GM12878 (cell line): ENCODE measurements around the gene MRPL27. TPM values are rescaled to one million over a fixed set of nuclear protein-coding genes. Genes with fewer than 3 reads are reported as not detected.

Experiments
- ATAC-seq: fragments of 200-7000 bp; cut with Tn5 transposase; 3 replicates; pipeline ENCODE4 v1.9.1; 2020; ENCODE audit warnings: mild to moderate bottlenecking, moderate library complexity
- BruUV-seq: library from RNA; stranded (reverse); fragments of 400-500 nt; replicated peaks from 2 replicates; lab custom pipeline; 2021; lab: Mats Ljungman, UMichigan
- CTCF ChIA-PET: fragments of 300-600 bp; sonication (Branson Sonifier 250); formaldehyde crosslinking; extraction: SDS; loops from one replicate; lab custom pipeline; 2021; ENCODE audit warnings: inconsistent platforms; lab: Yijun Ruan, JAX
- POLR2A ChIA-PET: fragments of 350-600 bp; formaldehyde crosslinking; extraction: SDS; loops from one replicate; lab custom pipeline; 2021; ENCODE audit warnings: inconsistent platforms; lab: Charles Lee
- RAD21 ChIA-PET: fragments of 300-600 bp; sonication (Branson Sonifier 250); formaldehyde crosslinking; loops from one replicate; lab custom pipeline; 2023; ENCODE audit warnings: antibody characterized with exemption; ENCODE audit not compliant: unreplicated experiment; lab: Charles Lee
- SMC1A ChIA-PET: fragments of 300-600 bp; sonication (Branson Sonifier 250); formaldehyde crosslinking; loops from one replicate; lab custom pipeline; 2023; ENCODE audit not compliant: unreplicated experiment, uncharacterized antibody; lab: Charles Lee
- DNase-seq: peaks from one replicate; pipeline ENCODE4 v3.0.0-alpha.2; 2011; ENCODE audit warnings: low read depth, low spot score
- FAIRE-seq: peaks from 3 replicates; lab custom pipeline; 2011; peaks lifted over from hg19 to GRCh38; lab: Jason Lieb, UNC
- H2AFZ ChIP-seq: 2 replicates; pipeline ENCODE4 v1.6.0; 2011; ENCODE audit warnings: low read depth, low read length, control low read depth; ENCODE audit not compliant: control insufficient read depth
- H3K27ac ChIP-seq: 2 replicates; pipeline ENCODE4 v1.5.1; 2011; ENCODE audit warnings: control low read depth; ENCODE audit not compliant: control insufficient read depth, insufficient read depth
- H3K27me3 ChIP-seq, 2 experiments: replicated peaks in 1 of 2; 2 replicates each; pipeline versions ENCODE4 v1.6.0 to v1.6.1; 2011; ENCODE audit warnings: low read length in 1 of 2; ENCODE audit not compliant: control insufficient read depth in 2 of 2, insufficient read depth in 2 of 2
- H3K36me3 ChIP-seq, 2 experiments: 2 replicates each; pipeline ENCODE4 v1.5.1; 2011; ENCODE audit warnings: low read length in 1 of 2; ENCODE audit not compliant: control insufficient read depth in 2 of 2, insufficient read depth in 2 of 2
- H3K4me1 ChIP-seq: 2 replicates; pipeline ENCODE4 v1.6.1; 2011; ENCODE audit warnings: mild to moderate bottlenecking, low read length, moderate library complexity, mixed read lengths; ENCODE audit not compliant: control insufficient read depth, insufficient read depth
- H3K4me2 ChIP-seq: 2 replicates; pipeline ENCODE4 v1.6.0; 2011; ENCODE audit warnings: control low read depth; ENCODE audit not compliant: control insufficient read depth, insufficient read depth
- H3K4me3 ChIP-seq: fragments of 200-600 bp; sonication (generic); 2 replicates; pipeline ENCODE4 v1.5.1; 2016
- H3K79me2 ChIP-seq: 2 replicates; pipeline ENCODE4 v1.6.0; 2011; ENCODE audit warnings: low read length; ENCODE audit not compliant: control insufficient read depth, insufficient read depth
- H3K9ac ChIP-seq: 2 replicates; pipeline ENCODE4 v1.8.0; 2011; ENCODE audit warnings: low read length, control low read depth, mixed read lengths; ENCODE audit not compliant: control insufficient read depth, insufficient read depth
- H3K9me3 ChIP-seq: replicated peaks from 3 replicates; pipeline ENCODE4 v1.5.1; 2011; ENCODE audit warnings: mild to moderate bottlenecking, low read length; ENCODE audit not compliant: control insufficient read depth, insufficient read depth
- H4K20me1 ChIP-seq: 2 replicates; pipeline ENCODE4 v1.6.0; 2011; ENCODE audit not compliant: control insufficient read depth, insufficient read depth
- CBX3 ChIP-seq: fragments of 200-600 bp; sonication (generic); IDR thresholded peaks from 2 replicates; pipeline ENCODE4 v1.6.1; 2016; ENCODE audit warnings: low read depth, borderline replicate concordance
- CEBPZ ChIP-seq: fragments of 150-350 bp; IDR thresholded peaks from 2 replicates; pipeline ENCODE4 v1.6.1; 2016; ENCODE audit warnings: low read depth, low read length
- ELK1 ChIP-seq: IDR thresholded peaks from 2 replicates; pipeline ENCODE4 v1.6.1; 2012; ENCODE audit warnings: low read depth, low read length, improper control_type of control experiment
- GATAD2B ChIP-seq: fragments of 450-650 bp; conservative IDR thresholded peaks from 2 replicates; pipeline ENCODE4 v1.6.1; 2017; ENCODE audit warnings: low read depth, mild to moderate bottlenecking, moderate library complexity
- KDM1A ChIP-seq: fragments of 200-600 bp; sonication (generic); IDR thresholded peaks from 2 replicates; pipeline ENCODE4 v1.6.1; 2016; ENCODE audit warnings: borderline replicate concordance
- MEF2B ChIP-seq: fragments of 450-650 bp; IDR thresholded peaks from 2 replicates; pipeline ENCODE4 v1.6.1; 2018; ENCODE audit warnings: mild to moderate bottlenecking, moderate library complexity; ENCODE audit not compliant: partially characterized antibody, poor library complexity, severe bottlenecking
- MLLT1 ChIP-seq: fragments of 450-650 bp; IDR thresholded peaks from 2 replicates; pipeline ENCODE4 v1.6.1; 2016; ENCODE audit warnings: mild to moderate bottlenecking
- RB1 ChIP-seq: fragments of 450-650 bp; formaldehyde crosslinking; IDR thresholded peaks from 2 replicates; pipeline ENCODE4 v1.6.1; 2017; ENCODE audit warnings: mild to moderate bottlenecking, borderline replicate concordance
- RUNX3 ChIP-seq: IDR thresholded peaks from 2 replicates; pipeline ENCODE4 v1.6.1; 2012; ENCODE audit warnings: low read length, inconsistent platforms
- SIN3A ChIP-seq: IDR thresholded peaks from 2 replicates; pipeline ENCODE4 v1.6.1; 2012; ENCODE audit warnings: low read depth, low read length, improper control_type of control experiment
- ZBTB4 ChIP-seq: fragments of 450-650 bp; formaldehyde crosslinking; IDR thresholded peaks from 2 replicates; pipeline ENCODE4 v1.4.0; 2022; ENCODE audit warnings: mild to moderate bottlenecking, moderate library complexity
- ZZZ3 ChIP-seq: IDR thresholded peaks from 2 replicates; pipeline ENCODE4 v1.6.1; 2011; ENCODE audit warnings: low read depth; ENCODE audit not compliant: control insufficient read depth, insufficient read length
- whole genome bisulfite sequencing: methylation state at CpG from one replicate; pipeline ENCODE4 v1.1.6; 2016; ENCODE audit warnings: low lambda C conversion rate; ENCODE audit not compliant: insufficient replicate concordance, insufficient coverage; ENCODE audit errors: missing lambda C conversion rate; 5-methylcytosine and 5-hydroxymethylcytosine counted together
- in situ Hi-C: fragments of 300-500 bp; cut with MboI; formaldehyde crosslinking; loops from 9 replicates; pipeline ENCODE4 v1.14.3; 2018; ENCODE audit warnings: mixed read lengths
- intact Hi-C: fragments of 100-400 bp; cut with micrococcal nuclease; formaldehyde crosslinking; loops from one replicate; pipeline ENCODE4 v1.14.2; 2022; ENCODE audit not compliant: unreplicated experiment
- polyA plus RNA-seq, 11 experiments: library from polyadenylated mRNA; depleted of rRNA in 4 of 11; unstranded in 6 of 11; stranded (reverse) in 5 of 11; fragments of >200 nt; fragmentation: Nextera tagmentation in 4 of 11; fragmentation: Illumina TruSeq in 1 of 11; extraction: Ambion mirVana in 4 of 11; extraction: Trizol in 1 of 11; gene quantifications; 1 replicate in 1 of 11; 2 replicates in 10 of 11; pipeline versions ENCODE4 v1.2.1 to v1.2.3, GENCODE V29; 2011 to 2016; ENCODE audit warnings: inconsistent platforms in 2 of 11, missing spikeins in 2 of 11, low read depth in 1 of 11
- total RNA-seq, 4 experiments: library from RNA; depleted of rRNA in 3 of 4; stranded (reverse); fragments of >200 nt in 3 of 4; fragmentation: Illumina TruSeq in 1 of 4; extraction: Trizol in 1 of 4; gene quantifications; 2 replicates each; pipeline versions ENCODE4 v1.2.1 to v1.2.3, GENCODE V29; 2013 to 2021

Gene MRPL27
- total and polyA plus RNA-seq, 10 of the 15 experiments (the other 5 are each of a cell fraction or from before 2014, with no cell fraction given), result 83.0 to 390 (median 131) TPM

- H3K9ac ChIP-seq, result no peak overlapping the region
- TF ChIP-seq MEF2B (no peak), ELK1 (no peak), ZBTB4 (CRISPR knock-in tag) (no peak), CEBPZ (no peak), MLLT1 (no peak), GATAD2B (no peak), SIN3A (no peak), ZZZ3 (no peak), RB1 (no peak), KDM1A (no peak), CBX3 (no peak), RUNX3 (no peak)
- TF ChIP-seq, all 136 proteins: peak for 0
- SMC1A ChIA-PET, result interaction anchor here (1.0 kb wide), 1 partner anchor 9 kb away, joined by 3 read pairs; no protein-coding TSS in a partner anchor
- no peaks in the 10 kb centered on the region for H4K20me1 ChIP-seq
- no TSS peak for BruUV-seq
- DNase-seq (no peak), ATAC-seq (no peak), FAIRE-seq (no peak)
- no peak overlapping the region for H3K4me3 ChIP-seq
- no peak overlapping the region for H3K27ac ChIP-seq
- 81% methylated on average over 5 of the region's 5 CpGs for WGBS
- POLR2A ChIA-PET, result interaction anchor here (0.9 kb wide), 1 partner anchor 22 kb away, joined by 3 read pairs; the partner anchor contains the start of gene LRRC59
- peaks cover 27% of the 10 kb centered on the region for H3K79me2 ChIP-seq
- in situ Hi-C loops (no loop called here), intact Hi-C loops (no loop called here)
- RAD21 ChIA-PET, result no interaction called here
- no peaks in the 10 kb centered on the region; the same call in 1 of the 2 replicates for H3K4me1 ChIP-seq
- peaks cover 6 to 14% of the 10 kb centered on the region in 2 experiments for H3K36me3 ChIP-seq
- H2AFZ ChIP-seq, result no peak overlapping the region
- H3K27me3 ChIP-seq, result no peaks in the 10 kb centered on the region
- no peaks in the 10 kb centered on the region for H3K9me3 ChIP-seq
- H3K4me2 ChIP-seq, result no peak overlapping the region
- CTCF ChIA-PET, result interaction anchor here (0.9 to 5.9 kb wide), 2 partner anchors 14 to 21 kb away, joined by 4 to 48 read pairs; partner anchors contain the start of gene LRRC59
Measured at GRCh38 chr17:50375858-50376538, 3.0 kb upstream of the MRPL27 start.
